COLO668 (cell line): ENCODE measurements around the gene COL9A3.
"Not testable (repeated sequence)": the region's sequence is repeated elsewhere in the genome, so short reads cannot be mapped to it uniquely, and the experiment has no call there.

Experiments used
- DNase-seq: peaks from one replicate; lab custom pipeline; 2025; ENCODE audit not compliant: unreplicated experiment; lab: John Stamatoyannopoulos, UW

Gene COL9A3

GRCh38 chr20:62832951-62833391 is 16.1 kb downstream of the COL9A3 start:
- no peak for DNase-seq

GRCh38 chr20:62834967-62835730 is 18.3 kb downstream of the COL9A3 start:
- DNase-seq, result no peak

- DNase-seq, result no peak
Observed at GRCh38 chr20:62835931-62836861, 19.3 kb downstream of the COL9A3 start.

- DNase-seq, result no peak
Observed at GRCh38 chr20:62836967-62837490, 20.2 kb downstream of the COL9A3 start.

GRCh38 chr20:62837790-62838127 is 20.9 kb downstream of the COL9A3 start:
- no peak for DNase-seq

GRCh38 chr20:62838128-62838891 is 21.5 kb downstream of the COL9A3 start:
- peak; percentile 62 for DNase-seq

GRCh38 chr20:62839261-62839660 is 22.4 kb downstream of the COL9A3 start:
- no peak for DNase-seq

GRCh38 chr20:62839816-62840215 is 23.0 kb downstream of the COL9A3 start:
- DNase-seq, result no peak

- DNase-seq, result no peak
Observed at GRCh38 chr20:62840244-62841197, 23.7 kb downstream of the COL9A3 start.

GRCh38 chr20:62841705-62842212 is 24.9 kb downstream of the COL9A3 start:
- no peak for DNase-seq

- DNase-seq, result no peak
Observed at GRCh38 chr20:62843656-62844055, 26.8 kb downstream of the COL9A3 start.

GRCh38 chr20:62844182-62844581 is 27.3 kb downstream of the COL9A3 start:
- no peak for DNase-seq

- DNase-seq, result no peak
Observed at GRCh38 chr20:62845416-62846160, 28.7 kb downstream of the COL9A3 start.

GRCh38 chr20:62846166-62846890 is 29.5 kb downstream of the COL9A3 start:
- no peak for DNase-seq

GRCh38 chr20:62848917-62849316 is 32.1 kb downstream of the COL9A3 start:
- DNase-seq, result not testable (repeated sequence)

- DNase-seq, result no peak
Observed at GRCh38 chr20:62849431-62849830, 32.6 kb downstream of the COL9A3 start.

GRCh38 chr20:62850333-62850974 is 33.6 kb downstream of the COL9A3 start:
- no peak for DNase-seq

- no peak for DNase-seq
Observed at GRCh38 chr20:62852196-62852595, 35.3 kb downstream of the COL9A3 start.
